ENCODE measurements around the gene KLHL12. TPM values are rescaled to one million over a fixed set of nuclear protein-coding genes. Genes with fewer than 3 reads are reported as not detected.
A peak's percentile ranks its signal among the peaks of the same experiment; 100 is the strongest.

Gene KLHL12
- total RNA-seq, 1 donor from 2014 or later = 24.0 TPM

DNA sequence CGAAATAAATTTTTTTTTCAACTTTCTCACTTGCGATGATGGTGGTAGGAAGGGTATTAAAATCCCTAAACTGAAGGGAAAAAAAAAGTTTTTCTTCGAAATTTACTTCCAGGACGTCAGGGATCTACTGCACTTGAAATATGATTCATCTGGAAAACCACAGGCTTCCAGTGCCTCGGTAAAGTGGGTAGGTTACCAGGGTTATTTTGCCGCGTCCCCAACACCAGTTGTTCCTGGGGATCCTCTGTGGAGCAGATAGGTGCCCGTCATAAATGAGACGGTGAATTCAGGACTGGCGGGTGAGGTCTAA, 38.9 kb downstream of the KLHL12 start:
- TF ChIP-seq, protein P1, sequence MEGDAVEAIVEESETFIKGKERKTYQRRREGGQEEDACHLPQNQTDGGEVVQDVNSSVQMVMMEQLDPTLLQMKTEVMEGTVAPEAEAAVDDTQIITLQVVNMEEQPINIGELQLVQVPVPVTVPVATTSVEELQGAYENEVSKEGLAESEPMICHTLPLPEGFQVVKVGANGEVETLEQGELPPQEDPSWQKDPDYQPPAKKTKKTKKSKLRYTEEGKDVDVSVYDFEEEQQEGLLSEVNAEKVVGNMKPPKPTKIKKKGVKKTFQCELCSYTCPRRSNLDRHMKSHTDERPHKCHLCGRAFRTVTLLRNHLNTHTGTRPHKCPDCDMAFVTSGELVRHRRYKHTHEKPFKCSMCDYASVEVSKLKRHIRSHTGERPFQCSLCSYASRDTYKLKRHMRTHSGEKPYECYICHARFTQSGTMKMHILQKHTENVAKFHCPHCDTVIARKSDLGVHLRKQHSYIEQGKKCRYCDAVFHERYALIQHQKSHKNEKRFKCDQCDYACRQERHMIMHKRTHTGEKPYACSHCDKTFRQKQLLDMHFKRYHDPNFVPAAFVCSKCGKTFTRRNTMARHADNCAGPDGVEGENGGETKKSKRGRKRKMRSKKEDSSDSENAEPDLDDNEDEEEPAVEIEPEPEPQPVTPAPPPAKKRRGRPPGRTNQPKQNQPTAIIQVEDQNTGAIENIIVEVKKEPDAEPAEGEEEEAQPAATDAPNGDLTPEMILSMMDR (IDR thresholded peaks at IDR 0.05) = no peak
- Mint-ChIP-seq H3K36me3 (ENCODE audit: low read depth) (peaks cover 10% of the 10 kb centered on the region), H3K27me3 (ENCODE audit: low read depth) (no peaks in the 10 kb centered on the region), H3K9me3 (ENCODE audit: low read depth) (no peaks in the 10 kb centered on the region), H3K4me1 (ENCODE audit: low read depth) (peaks cover 15% of the 10 kb centered on the region), H3K27ac (ENCODE audit: unreplicated experiment) (peak overlapping the region; percentile 87), H3K4me3 (ENCODE audit: unreplicated experiment) (peak overlapping the region; percentile 89)
- DNase-seq (ENCODE audit: low spot score) = no peak

GRCh38 chr1:202880961-202881460, 46.0 kb downstream of the KLHL12 start:
- H3K27me3 Mint-ChIP-seq (ENCODE audit: low read depth) = no peaks in the 10 kb centered on the region
- H3K27ac Mint-ChIP-seq (ENCODE audit: unreplicated experiment) = no peak overlapping the region
- H3K36me3 Mint-ChIP-seq (ENCODE audit: low read depth) = peaks cover 11% of the 10 kb centered on the region
- no peaks in the 10 kb centered on the region for H3K9me3 Mint-ChIP-seq (ENCODE audit: low read depth)
- no peaks in the 10 kb centered on the region for H3K4me1 Mint-ChIP-seq (ENCODE audit: low read depth)
- DNase-seq (ENCODE audit: low spot score) = no peak
- TF ChIP-seq, protein P1 (IDR thresholded peaks at IDR 0.05) = no peak
- H3K4me3 Mint-ChIP-seq (ENCODE audit: unreplicated experiment) = no peak overlapping the region

DNA sequence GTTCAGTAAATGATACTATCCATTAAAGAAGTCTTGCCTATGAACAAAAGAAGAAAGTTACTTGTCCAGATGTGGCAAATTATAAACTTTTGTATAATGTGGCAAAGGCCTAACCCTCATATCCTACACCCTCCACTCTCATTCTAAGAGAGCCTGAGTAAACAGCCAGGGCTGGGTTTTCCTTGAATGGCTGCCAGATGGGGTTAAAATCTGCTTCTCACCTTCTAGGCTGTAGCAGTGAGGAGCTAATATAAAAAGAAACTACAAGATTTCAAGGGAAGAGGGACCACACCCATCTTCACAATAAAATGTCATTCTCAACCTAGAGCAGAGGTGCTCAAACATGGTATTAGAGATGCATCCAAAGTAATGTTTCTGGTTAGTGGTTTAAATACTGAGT, 47.0 kb downstream of the KLHL12 start:
- Mint-ChIP-seq H3K27me3 (ENCODE audit: low read depth) (no peaks in the 10 kb centered on the region), H3K4me1 (ENCODE audit: low read depth) (no peaks in the 10 kb centered on the region), H3K9me3 (ENCODE audit: low read depth) (no peaks in the 10 kb centered on the region), H3K36me3 (ENCODE audit: low read depth) (peaks cover 11% of the 10 kb centered on the region), H3K27ac (ENCODE audit: unreplicated experiment) (no peak overlapping the region), H3K4me3 (ENCODE audit: unreplicated experiment) (no peak overlapping the region)
- TF ChIP-seq, protein P1 (IDR thresholded peaks at IDR 0.05) = no peak
- no peak for DNase-seq (ENCODE audit: low spot score)

DNA sequence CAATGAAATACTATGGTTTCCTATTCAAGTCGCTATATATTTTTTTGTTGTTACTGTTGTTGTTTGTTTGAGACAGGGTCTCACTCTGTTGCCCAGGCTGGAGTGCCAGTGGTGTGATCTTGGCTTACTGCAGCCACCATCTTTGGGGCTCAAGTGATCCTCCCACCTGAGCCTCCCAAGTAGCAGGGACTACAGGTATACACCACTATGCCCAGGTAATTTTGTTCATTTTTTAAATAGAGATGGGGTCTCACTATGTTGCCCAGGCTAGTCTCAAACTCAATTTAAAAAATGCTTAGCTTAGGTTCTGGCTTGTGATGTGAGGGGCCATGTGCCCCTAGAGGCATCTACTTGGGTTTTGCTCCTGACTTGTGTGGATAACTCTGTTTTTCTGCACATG, 47.9 kb downstream of the KLHL12 start:
- no peaks in the 10 kb centered on the region for H3K9me3 Mint-ChIP-seq (ENCODE audit: low read depth)
- TF ChIP-seq, protein P1 (IDR thresholded peaks at IDR 0.05) = no peak
- peaks cover 11% of the 10 kb centered on the region for H3K36me3 Mint-ChIP-seq (ENCODE audit: low read depth)
- no peaks in the 10 kb centered on the region for H3K4me1 Mint-ChIP-seq (ENCODE audit: low read depth)
- no peak overlapping the region for H3K4me3 Mint-ChIP-seq (ENCODE audit: unreplicated experiment)
- H3K27me3 Mint-ChIP-seq (ENCODE audit: low read depth) = no peaks in the 10 kb centered on the region
- H3K27ac Mint-ChIP-seq (ENCODE audit: unreplicated experiment) = no peak overlapping the region
- no peak for DNase-seq (ENCODE audit: low spot score)

DNA sequence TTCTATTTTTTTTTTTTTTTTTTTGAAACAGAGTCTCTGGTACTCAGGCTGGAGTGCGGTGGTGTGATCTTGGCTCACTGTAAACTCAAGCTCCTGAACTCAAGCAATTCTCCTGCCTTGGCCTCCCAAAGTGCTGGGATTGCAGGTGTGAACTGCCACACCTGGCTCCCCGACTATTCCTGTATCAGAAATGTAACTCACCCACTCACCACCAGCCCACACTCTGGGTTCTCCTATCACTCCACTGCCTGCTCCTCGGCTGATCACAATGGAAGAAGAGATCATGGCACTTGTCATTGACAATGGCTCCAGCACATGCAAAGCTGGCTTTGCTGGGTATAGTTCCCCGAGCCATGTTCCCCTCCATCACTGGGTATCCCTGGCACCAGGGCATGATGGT, 54.0 kb downstream of the KLHL12 start:
- H3K9me3 Mint-ChIP-seq (ENCODE audit: low read depth) = no peaks in the 10 kb centered on the region
- H3K36me3 Mint-ChIP-seq (ENCODE audit: low read depth) = no peaks in the 10 kb centered on the region
- H3K4me3 Mint-ChIP-seq (ENCODE audit: unreplicated experiment) = no peak overlapping the region
- TF ChIP-seq, protein P1 (IDR thresholded peaks at IDR 0.05) = no peak
- no peaks in the 10 kb centered on the region for H3K27me3 Mint-ChIP-seq (ENCODE audit: low read depth)
- no peak for DNase-seq (ENCODE audit: low spot score)
- no peak overlapping the region for H3K27ac Mint-ChIP-seq (ENCODE audit: unreplicated experiment)
- H3K4me1 Mint-ChIP-seq (ENCODE audit: low read depth) = peaks cover 4% of the 10 kb centered on the region
